Renal cortex interstitium (tissue), 11 donors: Measurements from ENCODE around the gene MAP1LC3B. TPM values are rescaled to one million over a fixed set of nuclear protein-coding genes. Genes with fewer than 3 reads are reported as not detected.
"Not testable (repeated sequence)": the region's sequence is repeated elsewhere in the genome, so short reads cannot be mapped to it uniquely, and the experiment has no call there.

Source experiments
- DNase-seq, 11 donors: peaks; one replicate each; pipeline ENCODE4 v3.0.0-alpha.2; 2013; ENCODE audit warnings: low read depth in 9 of 11, low spot score in 4 of 11; ENCODE audit errors: extremely low read depth in 1 of 11
- polyA plus RNA-seq, 3 donors: library from polyadenylated mRNA; unstranded; fragments of 120-200 nt; gene quantifications; one replicate each; pipeline ENCODE4 v1.2.1, GENCODE V29; 2013; ENCODE audit not compliant: insufficient read length in 3 of 3

The MAP1LC3B gene
- polyA plus RNA-seq, 3 donors: 63.3 to 72.6 (median 64.9) TPM

DNA sequence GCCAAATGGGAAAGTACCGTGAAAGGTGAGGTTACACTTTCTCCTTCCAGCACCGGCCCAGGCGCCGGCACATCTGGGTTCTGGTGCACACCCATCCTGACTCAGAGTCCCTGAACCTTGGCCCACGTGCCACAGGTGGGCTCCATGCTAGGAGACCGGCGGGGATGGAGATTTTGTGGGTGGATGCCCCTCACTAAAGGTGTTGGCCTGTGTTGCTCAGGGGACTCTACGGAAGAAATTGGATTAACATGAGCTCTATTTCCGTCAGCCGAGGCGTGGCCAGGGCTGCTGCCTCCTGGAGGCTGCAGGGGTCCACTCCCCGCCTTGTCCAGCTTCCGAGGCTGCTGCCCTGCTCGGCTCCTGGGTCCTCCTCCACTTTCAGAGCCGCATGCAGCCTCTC lies 39.3 kb upstream of the MAP1LC3B start:
- no peak for DNase-seq

DNA sequence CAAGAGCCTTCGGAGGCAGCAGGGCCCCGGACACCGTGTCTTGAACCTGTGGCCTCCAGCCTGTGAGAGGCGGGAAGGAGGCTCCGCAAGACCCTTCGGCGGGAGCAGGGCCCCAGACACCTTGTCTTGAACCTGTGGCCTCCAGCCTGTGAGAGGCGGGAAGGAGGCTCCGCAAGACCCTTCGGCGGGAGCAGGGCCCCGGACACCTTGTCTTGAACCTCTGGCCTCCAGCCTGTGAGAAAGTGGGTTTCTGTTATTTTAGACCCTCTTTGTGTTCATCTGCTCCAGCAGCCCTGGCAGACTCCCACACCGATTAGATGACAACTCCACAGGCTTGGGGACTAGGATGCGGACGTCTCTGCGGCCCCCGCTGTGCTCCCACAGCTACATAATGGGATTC lies 38.5 kb upstream of the MAP1LC3B start:
- no peak for DNase-seq

DNA sequence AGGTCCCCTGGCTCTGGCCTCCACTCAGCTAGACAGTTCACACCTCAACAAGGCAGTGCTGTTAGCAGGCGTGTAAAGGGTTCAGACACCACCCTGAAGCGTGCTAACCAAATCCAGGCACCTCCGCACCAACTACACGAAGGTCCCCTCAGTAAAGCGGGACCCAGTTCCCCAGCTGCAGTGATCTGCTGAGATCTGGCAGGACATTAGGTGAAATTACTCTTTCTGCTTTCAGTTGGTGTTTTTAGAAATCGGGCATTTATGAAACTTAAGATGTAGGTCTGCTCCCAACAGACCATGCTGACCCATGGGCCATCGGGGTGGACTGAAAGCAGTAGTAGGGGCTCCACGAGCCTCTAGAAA lies 35.7 kb upstream of the MAP1LC3B start:
- DNase-seq: no peak

DNA sequence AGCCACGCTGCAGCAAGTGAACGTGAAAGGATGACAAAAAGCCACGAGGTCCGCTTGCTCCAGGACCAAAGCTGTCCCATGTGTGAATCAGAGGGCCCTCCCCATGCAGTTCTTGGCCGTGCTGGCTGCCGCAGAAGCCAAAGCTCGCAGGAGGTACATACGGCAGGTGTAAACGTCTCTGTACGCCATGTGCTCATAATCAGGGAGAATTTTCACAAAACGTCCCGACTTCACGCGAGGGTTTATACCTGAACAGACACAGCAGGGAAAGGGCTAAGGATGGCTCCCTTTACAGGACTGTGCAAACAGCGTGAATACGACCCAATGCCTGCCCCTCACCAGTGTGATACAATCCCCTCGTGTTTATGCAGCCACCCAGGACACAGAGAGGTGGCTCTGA lies 33.9 kb upstream of the MAP1LC3B start:
- no peak for DNase-seq

DNA sequence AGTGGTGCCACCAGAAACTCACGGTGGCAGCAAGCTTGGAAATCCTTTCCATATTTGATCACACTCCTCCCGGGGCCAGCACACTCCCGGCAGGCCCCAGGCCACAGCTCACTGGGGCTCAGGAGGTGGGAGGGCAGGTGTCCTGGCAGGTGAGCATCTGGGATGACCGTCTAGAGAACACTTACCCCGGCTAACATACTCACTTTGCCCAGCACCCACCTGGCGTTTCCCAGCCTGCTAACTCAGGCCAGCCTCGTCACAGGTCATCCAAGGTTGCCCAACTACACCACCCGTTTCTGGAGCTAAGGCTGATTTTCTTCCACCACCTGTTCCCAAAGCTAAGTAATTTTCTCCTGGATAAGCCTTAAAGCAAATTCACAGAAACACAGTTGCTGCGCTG lies 33.4 kb upstream of the MAP1LC3B start:
- no peak for DNase-seq

DNA sequence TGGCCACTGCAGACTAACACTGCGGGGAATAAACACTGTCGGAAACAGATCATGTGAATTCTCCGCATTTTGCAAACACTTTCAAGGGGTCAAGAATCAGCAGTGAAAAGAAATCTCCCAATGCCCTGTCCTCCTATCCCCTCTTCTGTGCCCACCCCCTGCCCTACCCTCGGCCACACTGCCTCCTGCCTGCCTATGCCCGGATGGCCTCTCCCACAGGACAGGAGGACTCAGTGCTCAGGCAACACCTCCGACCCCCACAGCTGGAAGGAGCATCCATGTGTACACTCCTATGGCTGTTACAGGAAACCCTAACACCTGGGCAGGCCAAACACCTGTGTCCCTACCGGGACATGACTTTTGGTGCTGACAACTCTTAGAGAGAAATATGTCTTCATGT lies 33.0 kb upstream of the MAP1LC3B start:
- DNase-seq: no peak

DNA sequence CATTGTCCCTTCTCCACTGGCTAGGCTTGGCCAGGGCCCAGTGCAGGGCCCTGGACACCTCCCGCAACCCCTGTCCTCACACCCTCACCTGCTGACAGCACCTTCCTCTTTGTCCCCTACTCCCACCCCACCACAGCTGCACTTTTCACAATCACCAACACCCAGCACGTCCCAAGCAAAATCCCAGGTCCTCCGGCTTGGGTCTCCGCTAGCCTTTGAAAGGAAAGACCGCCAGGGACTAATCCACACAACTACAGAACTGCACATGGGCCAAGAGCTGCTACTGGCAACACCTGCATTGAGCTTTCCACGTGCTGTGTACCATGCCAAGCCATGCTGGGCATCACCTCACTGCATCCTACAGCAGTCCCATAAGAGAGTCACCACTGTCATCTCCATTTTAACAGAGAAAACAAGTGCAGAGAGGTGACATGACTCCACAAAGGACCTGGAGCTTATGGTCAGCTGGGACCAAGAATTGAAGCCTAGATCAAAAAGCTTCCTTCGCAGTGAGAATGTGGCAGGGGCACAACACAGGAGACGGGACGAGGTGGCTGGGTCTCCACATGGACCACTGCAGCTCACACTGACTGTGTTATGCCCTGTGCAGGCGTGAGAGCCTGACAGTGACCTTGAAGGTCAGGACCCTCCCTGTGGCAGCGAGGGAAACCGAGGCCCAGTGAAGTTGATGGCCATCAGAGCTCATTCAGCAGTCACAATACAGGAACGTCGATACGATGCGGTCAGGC lies 31.1 kb upstream of the MAP1LC3B start:
- no peak for DNase-seq

DNA sequence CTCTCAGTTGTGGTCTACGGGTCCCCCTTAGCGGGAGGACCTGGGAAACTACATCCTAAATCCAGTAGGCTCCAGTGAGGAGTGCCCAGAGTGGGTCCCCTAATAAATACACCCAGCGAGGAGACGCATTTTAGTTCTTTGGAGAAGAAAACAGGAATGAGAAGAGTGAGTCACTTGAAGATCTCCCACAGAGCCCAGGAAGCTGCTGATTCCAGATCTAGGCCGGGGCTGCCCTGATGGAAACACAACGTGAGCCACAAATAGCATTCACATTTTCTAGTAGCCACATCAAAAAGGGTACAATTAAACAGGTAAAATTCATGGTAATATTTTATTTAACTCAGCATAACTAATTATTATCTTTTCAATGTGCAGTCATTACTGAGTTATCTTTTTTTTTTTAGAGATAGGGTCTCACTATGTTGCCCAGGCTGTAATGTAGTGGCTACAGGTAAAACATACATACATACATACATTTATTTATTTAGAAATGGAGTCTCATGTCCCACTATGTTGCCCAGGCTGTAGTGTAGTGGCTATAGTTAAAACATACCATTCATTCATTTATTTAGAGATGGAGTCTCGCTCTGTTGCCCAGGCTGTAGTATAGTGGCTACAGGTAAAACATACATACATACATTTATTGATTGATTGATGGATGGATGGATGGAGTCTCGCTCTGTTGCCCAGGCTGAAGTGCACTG lies 30.1 kb upstream of the MAP1LC3B start:
- DNase-seq: no peak

DNA sequence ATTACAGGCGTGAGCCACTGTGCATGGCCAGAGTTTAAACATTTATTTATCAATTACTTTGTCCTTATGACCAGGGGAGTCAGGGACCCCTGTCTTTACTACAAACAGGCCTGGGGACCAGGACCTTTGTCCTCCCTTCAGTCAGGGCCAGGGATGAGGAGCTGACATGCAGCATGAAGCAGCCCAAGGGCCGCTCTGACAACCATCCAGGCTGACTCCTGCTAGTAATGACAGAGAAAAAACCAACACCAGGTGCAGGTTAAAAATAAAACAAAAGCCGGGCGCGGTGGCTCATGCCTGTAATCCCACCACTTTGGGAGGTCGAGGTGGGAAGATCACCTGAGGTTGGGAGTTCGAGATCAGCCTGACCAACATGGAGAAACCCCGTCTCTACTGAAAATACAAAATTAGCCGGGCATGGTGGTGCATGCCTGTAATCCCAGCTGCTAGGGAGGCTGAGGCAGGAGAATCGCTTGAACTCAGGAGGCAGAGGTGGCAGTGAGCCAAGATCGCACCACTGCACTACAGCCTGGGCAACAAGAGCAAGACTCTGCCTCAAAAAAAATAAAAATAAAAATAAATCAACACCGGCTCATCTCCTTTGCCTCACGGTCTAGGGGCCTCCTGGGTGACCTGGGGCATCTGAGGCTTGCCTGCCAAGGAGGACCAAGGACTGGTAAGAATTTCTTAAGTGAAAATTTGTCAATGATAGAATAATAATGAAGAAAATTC lies 29.1 kb upstream of the MAP1LC3B start:
- not testable (repeated sequence) for DNase-seq

DNA sequence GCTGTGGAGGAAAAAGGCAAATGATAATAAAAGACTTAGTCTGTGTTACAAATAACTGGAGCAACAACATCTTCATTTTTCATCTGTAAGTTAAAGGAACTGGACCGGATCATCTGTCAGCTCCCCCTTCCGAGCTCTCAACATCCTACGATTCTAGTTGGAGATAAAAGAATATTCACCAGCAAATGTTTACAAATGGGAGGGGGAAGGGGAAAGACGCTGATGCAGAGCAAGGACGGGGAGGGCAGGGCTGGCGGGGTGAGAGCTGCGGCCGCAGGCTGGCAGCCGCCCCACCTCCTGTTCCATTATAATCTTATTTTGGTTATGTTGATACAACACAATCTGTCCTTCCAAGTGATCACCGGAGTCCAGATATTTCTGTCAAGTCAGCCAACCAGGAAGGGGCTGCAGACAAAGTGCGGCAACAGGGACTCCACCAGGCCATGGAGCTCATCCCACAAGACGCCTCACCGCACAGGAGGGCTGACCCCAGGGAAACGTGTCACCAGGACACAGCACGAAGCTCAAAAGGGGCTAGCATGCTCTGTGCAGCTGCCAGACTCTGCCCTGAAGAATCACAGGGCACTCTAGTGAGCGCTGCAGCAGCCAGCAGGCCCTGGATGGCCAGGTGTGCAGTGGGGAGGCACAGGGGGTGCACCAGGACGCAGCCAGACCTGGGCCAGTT lies 28.2 kb upstream of the MAP1LC3B start:
- no peak for DNase-seq

DNA sequence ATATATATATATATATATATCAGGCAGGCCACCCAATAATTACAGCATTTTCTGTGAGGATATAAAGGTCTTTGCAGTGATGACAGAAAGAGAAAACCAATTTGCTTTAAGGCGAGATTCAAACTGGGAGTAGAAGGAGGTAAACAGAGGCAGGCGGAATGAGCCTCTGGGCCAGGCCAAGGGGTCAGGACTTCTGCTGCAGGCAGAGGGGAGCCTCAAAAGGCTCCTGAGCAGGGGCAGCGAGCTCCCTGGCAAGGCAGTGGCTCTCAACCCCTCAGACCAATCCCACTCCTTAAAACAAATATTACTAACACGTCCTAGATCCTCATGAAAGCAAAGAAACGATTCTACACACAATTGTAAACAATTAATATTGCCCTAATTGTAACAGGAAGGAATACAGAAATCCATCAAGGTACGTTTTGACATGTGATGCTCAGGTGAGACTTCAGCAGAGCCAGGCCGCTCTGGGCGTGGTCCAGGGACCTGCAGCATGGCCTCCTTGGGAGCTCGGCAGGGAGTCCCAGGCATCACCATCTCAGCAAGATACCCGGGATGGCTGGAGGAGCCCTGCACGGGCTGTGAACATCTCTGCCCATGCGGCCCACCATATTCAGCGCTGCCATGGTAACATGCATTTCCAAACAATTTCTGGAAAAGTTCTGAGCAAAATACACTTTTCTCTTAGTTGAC lies 27.0 kb upstream of the MAP1LC3B start:
- no peak for DNase-seq

DNA sequence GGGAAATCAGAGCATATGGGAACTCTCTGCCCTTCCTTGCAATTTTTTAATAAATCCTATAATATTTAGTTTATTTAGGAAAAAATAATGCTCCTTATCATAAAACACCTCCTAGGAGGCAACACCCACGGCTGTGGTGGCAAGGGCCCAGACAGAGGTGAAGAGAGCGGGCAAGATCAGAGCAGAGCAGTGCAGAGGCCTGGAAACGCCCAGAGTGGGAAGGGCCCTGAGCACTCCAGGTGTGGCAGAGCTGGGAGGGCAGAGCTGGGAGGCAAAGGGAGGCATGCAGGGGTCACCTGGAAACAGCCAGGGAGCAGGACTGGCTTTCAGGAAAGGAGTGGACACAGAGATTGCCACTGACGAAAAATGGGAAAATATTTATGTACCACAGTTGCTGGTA lies 25.8 kb upstream of the MAP1LC3B start:
- DNase-seq: no peak

DNA sequence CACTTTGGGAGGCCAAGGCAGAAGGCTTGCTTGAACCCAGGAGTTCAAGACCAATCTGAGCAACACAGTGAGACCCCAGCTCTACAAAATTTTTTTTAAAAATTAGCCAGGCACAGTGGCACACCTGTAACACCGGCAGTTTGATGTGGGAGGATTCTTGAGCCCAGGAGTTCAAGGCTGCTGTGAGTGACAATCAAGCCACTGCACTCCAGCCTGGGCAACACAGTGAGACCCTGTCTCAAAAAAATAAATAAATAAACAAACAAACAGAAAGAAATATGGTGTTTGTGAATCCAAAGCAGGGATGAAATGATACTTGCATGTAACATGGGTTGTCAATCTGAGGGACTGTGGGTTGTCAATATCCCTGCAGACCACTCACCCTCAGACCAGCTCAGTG lies 25.2 kb upstream of the MAP1LC3B start:
- DNase-seq: no peak

DNA sequence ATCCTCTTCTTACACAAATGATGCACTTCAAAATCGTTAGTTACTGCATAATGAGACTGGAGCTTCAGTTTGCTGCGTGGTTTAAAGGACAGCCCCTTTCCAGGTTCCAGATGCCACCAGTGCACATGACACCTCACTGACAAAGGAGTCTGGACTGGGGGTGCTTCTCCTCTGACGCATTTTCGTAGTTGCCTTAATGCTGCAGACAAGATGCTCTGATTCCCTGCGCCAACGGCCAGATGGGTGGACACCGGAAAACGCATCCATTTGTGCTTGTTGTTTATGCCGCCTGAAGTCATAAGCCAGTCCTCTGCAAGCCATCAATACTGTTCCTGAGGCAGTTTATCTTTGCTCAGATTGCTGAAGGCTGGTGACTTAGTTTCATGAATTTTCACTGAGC lies 24.6 kb upstream of the MAP1LC3B start:
- DNase-seq: no peak

DNA sequence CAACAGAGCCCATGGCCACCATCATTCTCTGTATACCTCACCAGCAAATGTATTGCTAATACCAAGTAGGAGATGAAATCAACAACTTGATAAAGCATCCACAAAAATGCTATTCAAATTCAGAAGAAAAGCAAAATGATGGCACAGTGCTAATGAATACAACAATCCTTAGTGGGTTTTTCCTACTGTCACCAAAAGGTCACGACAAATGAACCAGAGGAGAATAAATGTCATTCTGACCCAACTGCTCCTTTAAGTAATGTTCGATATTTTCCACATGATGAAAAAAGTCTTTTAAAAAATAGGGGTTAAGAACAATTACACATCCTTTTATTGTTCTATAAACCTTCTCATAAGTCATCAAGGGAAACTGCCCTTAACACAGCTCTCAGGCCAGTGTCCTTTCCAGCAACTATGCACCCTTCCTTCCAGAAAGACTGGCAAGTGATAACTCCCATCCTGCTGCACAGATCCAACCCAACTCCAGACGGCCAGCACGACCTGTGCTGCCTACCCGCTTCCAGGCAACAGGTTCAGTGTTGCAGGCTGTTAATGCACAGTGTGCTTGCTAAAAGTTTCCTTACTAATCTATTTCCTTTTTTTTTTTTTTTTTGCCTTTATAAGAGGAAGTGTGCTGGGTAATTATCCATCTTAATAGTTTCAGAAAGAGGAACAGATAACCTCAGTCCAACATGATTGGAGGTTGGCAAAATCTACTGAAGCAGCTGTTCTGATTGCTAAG lies 23.9 kb upstream of the MAP1LC3B start:
- DNase-seq: no peak

DNA sequence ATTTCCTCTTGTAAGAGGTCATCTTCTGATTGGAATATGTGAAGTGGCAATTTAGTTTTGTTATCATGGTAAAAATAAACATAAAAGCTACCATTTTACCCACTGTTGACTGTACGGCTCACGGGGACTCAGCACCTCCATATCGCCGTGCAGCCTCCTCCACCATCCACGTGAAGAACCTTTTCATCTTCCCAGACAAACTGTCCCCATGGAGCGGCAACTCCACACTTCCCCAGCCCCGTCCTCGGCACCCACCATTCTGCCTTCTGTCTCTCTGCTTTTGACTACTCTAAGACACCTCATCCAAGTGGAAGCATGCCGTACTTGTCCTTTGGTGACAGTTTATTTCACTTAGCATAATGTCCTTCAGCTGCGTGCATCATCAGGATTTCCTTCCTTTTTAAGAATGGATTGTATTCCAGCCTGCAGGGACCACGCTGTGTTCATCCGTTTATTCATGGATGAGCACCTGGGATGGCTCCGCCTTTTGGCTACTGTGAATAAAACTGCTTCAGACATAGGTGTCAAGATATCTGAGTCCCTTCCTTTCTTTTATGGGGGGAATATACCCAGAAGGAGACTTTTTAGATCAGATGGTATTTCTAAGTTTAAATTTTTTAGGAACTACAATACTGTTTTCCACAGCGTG lies 22.9 kb upstream of the MAP1LC3B start:
- no peak for DNase-seq

DNA sequence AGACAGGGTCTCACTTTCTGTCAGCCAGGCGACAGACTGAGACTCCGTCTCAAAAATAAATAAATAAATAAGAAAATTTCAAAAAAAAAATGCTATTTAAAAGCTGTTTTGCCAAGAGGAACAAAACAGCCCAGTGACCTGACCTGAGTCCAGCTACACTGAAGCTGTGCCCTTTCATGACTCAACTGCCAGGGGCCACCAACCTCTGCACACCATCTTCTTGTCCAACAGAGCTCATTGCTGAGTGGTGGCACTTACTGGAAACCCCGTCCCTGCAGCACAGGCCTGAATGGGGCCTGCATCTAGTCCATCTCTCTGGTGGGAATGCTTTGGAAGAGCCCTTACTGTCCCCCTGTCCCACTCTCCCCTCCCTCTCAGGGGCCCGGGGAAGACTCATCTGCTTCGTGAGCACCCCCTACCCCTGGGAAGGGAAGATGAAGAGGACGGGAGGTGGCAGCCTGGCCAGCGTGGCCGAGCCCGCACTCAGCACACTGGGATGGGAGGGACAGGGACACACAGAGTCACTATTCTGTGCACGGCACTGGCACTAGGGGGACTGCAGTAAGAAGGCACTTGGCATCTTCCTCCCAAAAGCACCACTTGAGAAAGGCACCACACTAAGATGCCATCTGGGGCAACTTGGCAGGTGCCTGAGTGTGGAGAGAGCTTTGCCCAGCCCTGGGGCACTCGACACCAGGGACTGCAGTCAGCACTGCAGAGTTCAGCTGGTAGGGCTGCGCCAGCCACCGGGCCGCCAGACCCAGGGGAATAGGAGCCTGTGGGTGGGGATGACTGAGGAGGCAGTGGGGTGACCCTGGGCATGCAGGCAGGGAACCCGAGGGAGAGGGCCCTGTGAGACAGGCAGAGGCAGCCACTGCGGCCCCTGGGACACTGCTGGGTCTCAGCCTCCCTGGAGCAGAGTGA lies 22.1 kb upstream of the MAP1LC3B start:
- DNase-seq: no peak
